GM20431 (cell line): ENCODE data around the gene PRSS27.

Experiments
- in situ Hi-C: fragments of 300-500 bp; cut with MseI, MboI; formaldehyde crosslinking; loops from one replicate; pipeline ENCODE4 v1.15.0; 2020; ENCODE audit warnings: low sequenced_read_pairs; ENCODE audit not compliant: unreplicated experiment

Gene PRSS27

DNA sequence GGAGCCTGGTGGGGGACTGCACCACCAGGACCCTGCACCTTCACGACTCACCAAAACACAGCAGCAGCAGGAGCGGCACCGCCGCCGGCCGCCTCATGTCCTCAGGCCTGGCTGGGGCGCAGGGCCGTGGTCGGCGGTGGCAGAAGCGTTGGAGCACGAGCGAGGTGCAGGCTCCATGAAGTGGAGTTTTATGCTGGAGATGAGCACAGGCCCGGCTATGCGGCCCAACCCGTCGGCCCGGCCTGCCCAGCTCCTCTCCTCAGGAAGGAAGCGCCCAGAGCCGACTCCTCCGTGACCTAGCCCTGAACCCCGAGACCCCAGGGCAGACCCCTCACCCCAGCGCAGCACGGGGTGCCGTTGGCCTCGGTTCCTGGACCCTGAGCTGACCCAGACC lies at the start of gene PRSS27:
PRSS27 (minus strand) TSS at position 161 of the 394 bp plus-strand sequence; CDS start at position 97, 64 bp downstream.
- in situ Hi-C loops = no loop called here

DNA sequence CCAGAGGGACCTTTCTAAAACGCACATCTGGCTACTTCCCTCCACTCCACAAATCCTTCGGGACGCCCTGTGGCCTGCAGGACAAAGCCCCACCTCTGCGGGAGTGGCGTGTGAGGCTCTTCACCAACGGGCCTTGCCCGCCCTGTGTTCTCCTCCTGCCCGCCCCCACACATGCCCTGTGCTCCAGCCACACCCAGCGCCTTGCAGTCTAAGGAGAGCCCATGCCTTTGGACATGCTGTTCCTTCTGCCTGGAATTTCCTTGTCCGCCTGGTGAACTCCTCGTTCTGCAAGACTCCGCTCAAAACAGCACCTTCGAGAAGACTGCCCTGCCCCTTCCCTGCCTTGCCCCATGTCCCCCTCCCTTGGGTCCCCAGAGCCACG lies 49.6 kb upstream of the PRSS27 start:
- in situ Hi-C loops = no loop called here

DNA sequence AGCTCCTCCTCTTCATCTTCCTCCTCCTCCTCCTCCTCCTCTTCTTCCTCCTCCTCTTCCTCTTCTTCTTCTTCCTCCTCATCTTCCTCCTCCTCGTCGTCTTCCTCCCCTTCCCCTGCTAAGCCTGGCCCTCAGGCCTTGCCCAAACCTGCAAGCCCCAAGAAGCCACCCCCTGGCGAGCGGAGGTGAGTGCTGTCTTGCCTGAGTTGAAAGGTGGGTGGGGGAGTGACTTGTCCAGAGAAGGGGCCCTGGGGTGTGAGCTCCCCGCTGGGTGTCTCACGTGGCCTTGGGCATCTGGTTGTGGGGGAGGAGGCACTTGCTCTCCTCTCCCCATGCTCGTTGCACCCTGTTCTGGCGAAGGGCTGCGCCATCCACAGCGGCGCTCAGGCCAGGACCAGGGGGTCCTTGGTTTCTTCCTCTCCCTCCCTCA lies 49.1 kb upstream of the PRSS27 start:
- in situ Hi-C loops = no loop called here

DNA sequence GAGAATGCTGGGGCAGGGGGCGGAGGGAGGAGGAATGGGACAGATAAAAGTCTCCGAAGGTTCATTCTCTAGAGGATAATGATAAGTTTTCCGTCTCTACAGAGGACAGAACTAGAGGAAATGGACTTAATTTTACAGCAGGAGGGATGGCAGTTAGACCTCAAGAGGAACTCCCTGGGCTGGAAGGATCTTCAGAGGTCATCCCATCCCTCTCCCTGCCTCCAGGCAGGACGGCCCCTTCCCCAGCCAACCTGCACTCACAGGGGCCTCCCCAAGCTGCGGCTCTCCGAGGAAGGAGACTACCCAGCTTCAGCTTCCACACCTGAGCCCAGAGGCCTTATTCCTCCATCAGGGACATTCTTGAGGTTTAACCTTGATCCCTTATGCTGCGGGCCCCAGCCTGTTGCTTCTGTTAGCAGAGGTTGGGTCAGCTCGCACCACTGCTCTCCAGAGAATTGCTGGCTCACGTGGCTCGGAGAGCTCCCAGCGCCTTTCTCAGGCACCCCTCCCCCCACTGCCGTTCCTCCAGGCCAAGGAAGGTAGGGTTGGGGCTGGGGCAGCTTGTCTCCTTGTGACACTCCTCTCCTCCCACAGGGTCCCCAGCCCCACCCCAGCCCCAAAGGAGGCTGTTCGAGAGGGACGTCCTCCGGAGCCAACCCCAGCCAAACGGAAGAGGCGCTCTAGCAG lies 48.5 kb upstream of the PRSS27 start:
- in situ Hi-C loops = no loop called here

DNA sequence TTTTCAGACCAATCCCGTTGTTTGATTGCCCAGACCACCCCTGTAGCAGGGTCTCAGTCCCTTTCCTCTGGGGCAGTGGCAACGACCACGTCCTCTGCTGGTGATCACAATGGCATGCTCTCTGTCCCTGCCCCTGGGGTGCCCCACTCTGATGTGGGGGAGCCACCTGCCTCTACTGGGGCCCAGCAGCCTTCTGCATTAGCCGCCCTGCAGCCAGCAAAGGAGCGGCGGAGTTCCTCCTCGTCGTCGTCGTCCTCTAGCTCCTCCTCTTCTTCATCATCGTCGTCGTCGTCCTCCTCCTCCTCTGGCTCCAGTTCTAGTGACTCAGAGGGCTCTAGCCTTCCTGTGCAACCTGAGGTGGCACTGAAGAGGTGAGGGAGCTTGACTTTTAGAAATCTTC lies 47.9 kb upstream of the PRSS27 start:
- in situ Hi-C loops = no loop called here

DNA sequence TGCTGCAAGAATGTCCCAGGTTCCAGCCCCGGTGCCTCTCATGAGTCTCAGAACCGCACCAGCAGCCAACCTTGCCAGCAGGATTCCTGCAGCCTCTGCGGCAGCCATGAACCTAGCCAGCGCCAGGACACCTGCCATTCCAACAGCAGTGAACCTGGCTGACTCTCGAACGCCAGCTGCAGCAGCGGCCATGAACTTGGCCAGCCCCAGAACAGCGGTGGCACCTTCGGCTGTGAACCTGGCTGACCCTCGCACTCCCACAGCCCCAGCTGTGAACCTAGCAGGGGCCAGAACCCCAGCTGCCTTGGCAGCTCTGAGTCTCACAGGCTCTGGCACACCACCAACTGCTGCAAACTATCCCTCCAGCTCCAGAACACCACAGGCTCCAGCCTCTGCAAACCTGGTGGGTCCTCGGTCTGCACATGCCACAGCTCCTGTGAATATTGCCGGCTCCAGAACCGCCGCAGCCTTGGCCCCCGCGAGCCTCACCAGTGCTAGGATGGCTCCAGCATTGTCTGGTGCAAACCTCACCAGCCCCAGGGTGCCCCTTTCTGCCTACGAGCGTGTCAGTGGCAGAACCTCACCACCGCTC lies 47.2 kb upstream of the PRSS27 start:
- in situ Hi-C loops = no loop called here

DNA sequence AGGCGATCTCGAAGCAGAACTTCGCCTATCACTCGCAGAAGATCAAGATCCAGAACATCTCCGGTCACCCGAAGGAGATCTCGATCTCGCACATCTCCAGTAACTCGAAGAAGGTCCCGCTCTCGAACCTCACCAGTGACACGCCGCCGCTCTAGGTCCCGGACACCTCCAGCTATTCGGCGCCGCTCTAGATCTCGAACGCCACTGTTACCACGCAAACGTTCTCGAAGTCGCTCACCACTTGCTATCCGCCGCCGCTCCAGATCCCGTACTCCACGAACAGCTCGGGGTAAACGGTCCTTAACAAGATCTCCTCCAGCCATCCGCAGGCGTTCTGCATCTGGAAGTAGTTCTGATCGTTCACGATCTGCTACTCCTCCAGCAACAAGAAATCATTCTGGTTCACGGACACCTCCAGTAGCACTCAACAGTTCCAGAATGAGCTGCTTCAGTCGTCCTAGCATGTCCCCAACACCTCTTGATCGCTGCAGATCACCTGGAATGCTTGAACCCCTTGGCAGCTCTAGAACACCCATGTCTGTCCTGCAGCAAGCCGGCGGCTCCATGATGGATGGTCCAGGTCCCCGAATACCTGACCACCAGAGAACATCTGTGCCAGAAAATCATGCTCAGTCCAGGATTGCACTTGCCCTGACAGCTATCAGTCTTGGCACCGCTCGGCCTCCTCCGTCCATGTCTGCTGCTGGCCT lies 46.6 kb upstream of the PRSS27 start:
- in situ Hi-C loops = no loop called here

DNA sequence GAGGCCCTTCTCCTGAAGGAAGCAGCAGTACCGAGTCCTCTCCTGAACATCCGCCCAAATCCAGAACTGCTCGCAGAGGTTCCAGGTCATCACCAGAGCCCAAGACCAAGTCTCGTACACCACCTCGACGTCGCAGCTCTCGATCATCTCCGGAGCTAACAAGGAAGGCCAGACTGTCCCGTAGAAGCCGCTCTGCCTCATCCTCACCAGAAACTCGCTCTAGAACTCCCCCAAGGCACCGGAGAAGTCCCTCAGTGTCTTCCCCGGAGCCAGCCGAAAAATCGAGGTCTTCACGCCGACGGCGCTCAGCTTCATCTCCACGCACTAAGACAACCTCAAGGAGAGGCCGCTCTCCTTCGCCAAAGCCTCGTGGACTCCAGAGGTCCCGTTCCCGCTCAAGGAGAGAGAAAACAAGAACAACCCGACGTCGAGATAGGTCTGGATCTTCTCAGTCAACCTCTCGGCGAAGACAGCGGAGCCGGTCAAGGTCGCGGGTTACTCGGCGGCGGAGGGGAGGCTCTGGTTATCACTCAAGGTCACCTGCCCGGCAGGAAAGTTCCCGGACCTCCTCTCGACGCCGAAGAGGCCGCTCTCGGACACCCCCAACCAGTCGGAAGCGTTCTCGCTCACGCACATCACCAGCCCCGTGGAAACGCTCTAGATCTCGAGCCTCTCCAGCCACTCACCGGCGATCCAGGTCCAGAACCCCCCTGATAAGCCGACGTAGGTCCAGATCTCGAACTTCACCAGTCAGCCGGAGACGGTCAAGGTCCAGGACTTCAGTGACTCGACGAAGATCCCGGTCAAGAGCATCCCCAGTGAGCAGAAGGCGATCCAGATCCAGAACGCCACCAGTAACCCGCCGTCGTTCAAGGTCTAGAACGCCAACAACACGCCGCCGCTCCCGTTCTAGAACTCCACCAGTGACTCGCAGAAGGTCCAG lies 45.7 kb upstream of the PRSS27 start:
- in situ Hi-C loops = no loop called here

DNA sequence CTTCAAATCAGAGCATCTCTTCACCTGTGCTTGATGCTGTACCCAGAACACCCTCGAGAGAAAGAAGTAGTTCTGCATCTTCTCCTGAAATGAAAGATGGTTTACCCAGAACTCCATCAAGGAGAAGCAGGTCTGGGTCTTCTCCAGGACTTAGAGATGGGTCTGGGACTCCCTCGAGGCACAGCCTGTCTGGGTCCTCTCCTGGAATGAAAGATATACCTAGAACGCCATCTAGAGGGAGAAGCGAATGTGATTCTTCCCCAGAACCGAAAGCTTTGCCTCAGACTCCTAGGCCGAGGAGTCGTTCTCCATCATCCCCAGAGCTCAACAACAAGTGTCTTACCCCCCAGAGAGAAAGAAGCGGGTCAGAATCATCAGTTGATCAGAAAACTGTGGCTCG lies 44.7 kb upstream of the PRSS27 start:
- in situ Hi-C loops = no loop called here

DNA sequence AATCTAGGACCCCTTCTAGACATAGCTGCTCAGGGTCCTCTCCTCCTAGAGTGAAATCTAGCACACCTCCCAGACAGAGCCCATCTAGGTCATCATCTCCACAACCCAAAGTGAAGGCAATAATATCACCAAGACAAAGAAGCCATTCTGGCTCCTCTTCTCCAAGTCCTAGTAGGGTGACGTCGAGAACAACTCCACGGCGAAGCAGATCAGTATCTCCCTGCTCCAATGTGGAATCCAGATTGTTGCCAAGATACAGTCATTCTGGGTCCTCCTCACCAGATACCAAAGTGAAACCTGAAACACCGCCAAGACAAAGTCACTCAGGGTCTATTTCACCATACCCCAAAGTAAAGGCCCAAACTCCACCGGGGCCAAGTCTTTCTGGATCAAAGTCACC lies 43.1 kb upstream of the PRSS27 start:
- in situ Hi-C loops = no loop called here

DNA sequence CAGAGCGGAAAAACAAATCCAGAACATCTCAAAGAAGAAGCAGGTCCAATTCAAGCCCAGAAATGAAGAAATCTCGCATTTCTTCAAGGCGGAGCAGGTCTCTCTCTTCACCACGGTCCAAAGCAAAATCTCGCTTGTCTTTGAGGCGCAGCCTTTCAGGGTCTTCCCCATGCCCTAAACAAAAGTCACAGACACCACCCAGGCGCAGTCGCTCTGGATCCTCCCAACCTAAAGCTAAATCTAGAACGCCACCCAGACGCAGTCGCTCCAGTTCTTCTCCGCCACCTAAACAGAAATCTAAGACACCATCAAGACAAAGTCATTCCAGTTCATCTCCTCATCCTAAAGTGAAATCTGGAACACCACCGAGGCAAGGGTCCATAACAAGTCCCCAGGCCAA lies 42.7 kb upstream of the PRSS27 start:
- in situ Hi-C loops = no loop called here

DNA sequence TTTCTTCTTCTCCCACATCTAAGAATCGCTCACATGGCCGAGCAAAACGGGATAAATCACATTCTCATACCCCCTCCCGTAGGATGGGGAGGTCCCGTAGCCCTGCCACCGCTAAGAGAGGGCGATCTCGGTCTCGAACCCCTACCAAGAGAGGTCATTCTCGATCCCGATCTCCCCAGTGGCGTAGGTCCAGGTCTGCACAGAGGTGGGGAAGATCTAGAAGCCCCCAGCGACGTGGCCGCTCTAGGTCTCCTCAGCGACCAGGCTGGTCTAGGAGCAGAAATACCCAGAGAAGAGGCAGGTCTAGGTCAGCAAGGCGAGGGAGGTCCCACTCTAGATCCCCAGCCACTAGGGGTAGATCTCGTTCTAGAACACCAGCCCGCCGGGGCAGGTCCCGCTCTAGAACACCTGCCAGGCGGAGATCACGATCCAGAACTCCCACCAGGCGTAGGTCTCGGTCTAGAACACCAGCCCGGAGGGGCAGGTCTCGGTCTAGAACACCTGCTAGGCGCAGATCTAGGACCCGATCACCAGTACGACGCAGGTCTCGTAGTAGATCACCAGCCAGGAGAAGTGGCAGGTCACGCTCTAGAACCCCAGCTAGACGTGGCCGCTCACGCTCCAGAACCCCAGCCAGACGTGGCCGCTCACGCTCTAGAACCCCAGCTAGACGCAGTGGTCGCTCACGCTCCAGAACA lies 42.0 kb upstream of the PRSS27 start:
- in situ Hi-C loops = no loop called here

DNA sequence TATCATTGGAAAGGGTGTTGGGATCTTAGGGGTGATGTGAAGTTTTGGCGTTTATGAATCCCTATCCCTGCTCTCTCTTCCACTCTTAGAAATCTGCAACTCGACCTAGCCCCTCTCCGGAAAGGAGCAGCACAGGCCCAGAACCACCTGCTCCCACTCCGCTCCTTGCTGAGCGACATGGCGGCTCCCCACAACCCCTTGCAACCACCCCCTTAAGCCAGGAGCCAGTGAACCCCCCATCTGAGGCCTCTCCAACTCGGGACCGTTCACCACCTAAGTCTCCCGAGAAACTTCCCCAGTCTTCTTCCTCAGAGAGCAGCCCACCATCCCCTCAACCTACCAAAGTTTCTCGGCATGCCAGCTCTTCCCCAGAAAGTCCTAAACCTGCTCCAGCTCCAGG lies 41.4 kb upstream of the PRSS27 start:
- in situ Hi-C loops = no loop called here

DNA sequence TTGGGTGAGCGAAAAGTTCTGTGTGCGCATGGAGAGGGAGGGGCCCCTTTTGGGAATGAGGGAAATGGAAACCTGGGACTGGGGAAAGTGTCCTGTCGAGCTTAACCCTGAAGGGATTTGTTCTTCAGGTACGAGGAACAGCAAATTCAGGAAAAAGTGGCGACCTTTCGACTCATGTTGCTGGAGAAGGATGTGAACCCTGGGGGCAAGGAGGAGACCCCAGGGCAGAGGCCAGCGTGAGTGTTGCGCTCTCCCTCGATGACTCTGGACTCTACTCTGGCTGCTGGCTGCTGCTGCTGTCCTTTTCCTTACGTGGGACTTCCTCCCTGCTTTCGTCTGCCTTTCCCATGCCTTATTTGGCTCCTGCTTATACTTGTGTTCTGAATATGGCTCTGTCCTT lies 37.3 kb upstream of the PRSS27 start:
- in situ Hi-C loops = no loop called here

DNA sequence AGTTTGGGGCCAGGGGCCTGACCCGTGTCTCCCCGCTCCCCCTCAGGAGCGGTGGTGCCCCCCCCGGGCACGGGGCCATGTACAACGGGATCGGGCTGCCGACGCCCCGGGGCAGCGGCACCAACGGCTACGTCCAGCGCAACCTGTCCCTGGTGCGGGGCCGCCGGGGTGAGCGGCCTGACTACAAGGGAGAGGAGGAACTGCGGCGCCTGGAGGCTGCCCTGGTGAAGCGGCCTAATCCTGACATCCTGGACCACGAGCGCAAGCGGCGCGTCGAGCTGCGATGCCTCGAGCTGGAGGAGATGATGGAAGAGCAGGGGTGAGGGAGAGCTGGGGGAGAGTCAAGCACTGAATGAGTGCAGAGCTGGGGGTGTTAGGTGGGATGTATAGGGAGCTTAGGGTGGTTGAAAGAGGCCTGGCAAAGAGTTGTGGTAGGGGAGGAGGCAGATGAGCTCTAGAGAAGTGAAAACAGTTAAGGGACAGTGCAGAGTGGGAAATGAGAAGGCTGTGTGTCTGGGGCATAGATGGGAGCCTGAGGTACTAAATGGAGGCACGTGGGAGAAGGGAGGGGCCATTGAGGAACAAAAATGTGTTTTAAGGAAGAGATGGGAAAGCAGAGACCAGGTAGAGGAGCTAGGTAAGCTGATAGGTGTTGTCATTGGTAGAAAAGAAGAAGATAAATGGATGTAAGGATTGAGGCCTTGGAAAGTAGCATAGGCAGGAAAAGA lies 36.4 kb upstream of the PRSS27 start:
- in situ Hi-C loops = no loop called here

DNA sequence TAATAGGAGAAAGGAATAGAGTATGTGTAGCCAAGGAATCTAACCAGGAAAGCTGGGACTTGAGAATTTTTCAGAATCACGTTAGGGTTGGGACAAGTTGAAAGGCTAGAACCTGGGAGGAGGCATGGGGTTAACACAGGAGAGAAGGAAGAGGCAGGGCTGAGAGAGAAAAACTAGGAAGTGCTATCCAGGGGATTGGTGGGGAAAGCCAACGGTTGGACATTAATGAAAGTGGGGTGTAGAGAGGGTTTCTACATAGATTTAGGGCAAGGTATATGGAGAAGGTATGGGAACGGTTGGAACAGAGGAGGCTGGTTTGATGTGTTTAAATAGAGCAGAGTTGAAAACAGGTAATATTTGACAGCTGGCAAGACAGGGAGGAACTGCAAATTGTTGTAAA lies 35.1 kb upstream of the PRSS27 start:
- in situ Hi-C loops = no loop called here

DNA sequence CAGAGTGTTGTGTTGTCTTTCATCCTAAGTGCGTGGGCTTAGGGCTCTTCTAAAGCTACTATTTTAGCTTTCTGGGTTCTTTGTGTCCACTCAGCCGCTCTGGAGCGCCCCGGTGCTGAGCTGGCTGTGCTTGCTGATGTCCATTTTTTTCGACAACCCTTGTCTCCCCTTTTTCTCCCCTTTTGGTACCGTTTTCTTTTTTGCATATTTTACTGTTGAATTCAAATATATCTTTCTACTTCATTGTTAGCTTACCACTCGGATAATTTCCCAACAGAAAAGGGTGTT lies 33.7 kb upstream of the PRSS27 start:
- in situ Hi-C loops = no loop called here

DNA sequence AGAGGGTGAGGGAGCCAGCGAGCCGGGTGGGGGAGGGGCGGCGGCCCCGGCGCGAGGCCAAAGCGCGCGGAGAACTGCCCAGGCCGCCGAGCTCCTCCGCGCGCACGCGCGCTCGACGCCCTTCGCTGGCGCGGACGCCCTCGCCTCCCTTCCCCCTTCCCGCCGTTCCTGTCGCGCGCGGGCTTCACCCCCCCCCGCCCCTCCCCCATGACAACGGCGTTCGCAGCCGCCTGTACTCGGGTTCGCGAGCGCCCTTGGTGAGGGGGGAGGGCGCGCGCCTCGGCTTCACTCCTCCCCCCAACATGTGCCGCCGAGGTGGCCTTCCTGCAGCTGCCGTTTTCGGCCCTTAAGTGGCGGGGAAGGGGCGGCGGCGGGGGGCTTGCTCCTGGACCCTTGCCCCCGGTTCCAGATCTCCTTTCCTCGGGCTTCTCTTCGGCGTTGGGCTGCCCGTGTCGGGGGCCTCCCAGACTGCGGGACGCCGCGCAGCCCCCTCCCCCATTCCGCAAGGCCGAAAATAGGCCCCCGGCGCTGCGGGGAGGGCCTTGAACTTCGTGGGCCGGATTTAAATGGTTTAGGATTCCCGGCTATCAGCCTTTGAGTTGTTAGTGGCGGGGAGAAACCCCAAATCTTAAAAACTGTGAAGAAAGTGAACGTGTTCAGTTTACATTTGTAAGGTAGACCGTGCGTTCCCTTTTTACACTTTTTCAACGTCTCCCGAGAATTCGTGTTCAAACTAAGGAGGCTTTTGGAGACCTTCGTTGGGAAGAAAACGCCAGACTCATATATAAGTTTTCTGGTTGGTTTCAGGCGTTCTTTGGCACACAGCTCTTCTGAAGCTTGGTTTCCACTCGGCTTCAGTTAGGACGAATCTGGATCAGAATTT lies 33.1 kb upstream of the PRSS27 start:
- in situ Hi-C loops = no loop called here
